NCI-H128 (cell line): ENCODE results near the gene PPIF.

Experiments used
- DNase-seq: peaks from one replicate; lab custom pipeline; 2025; ENCODE audit not compliant: unreplicated experiment; lab: John Stamatoyannopoulos, UW

PPIF gene

DNA sequence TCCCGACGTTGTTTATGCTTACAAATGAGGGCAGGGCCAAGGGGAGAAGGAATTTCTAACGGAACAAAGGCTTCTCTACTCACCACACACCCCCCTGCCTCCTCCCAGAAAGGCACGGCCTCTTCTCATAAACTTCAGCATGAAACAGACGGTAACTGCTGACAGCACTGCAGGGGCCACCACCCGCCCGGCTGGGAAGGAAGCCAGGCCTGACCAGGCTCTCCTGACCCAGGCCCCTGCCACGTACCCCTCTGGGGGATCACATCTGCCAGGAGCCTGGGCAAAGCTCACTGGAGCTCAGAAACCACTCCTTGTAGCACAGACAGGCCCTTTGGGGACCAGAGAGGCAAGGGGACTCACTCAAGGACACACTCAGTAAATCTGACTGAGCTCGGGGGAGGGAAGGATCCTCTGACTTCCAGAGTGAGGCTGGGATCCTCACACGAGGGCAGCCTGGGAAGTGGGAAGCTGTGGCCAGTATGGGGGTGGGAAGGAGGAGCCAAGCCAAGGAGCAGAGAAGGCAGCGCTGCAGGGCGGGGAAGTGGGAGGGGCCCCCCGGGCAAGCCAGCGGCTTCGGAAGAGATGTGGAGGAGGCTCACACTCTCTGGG lies 52.1 kb downstream of the PPIF start:
- no peak for DNase-seq

- no peak for DNase-seq
Observed at GRCh38 chr10:79400146-79401004, 53.1 kb downstream of the PPIF start.

DNA sequence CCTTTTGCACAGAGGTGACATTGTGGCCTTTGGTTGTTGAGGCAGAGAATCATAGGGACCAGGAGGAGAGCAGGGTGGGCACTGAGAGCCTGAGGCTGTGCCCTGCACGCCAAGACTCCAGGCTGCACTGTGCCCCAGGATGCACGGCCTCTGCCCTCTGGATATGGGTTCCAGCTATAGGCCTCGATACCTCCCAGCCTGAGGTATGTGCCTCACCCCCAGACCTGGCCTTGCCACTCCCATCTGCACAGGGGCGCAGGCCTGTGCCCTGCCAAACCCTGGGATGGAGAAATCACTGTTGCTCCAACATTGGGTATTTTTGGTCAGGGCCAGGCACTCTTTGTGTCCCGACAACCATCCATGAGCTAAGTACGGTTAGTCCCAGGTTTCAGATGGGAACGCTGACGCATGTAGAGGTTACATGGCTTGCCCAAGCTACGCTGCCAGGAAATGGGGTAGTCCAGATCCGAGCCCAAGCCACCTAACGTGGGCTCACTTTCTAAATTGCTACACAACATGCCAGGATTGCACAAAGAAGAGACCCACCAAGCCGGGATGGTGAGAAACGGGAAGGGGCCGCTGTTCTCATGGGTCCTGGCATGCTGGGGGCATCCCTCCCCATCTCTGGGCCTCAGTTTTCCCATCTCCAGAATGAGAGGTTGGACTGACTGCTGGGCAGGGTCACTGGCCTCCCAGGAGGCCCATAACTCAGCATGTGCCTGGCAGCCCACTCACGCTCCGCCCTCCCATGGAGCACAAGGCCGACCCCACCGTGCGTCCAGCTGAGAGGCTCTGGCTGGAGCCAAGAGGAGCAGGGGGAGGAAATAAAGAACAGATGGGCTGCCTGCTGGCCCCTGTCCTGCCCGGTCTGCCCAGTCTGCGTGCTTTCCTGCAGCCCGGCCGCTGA lies 54.0 kb downstream of the PPIF start:
- no peak for DNase-seq

GRCh38 chr10:79402625-79402946 lies 55.3 kb downstream of the PPIF start:
- DNase-seq: no peak

GRCh38 chr10:79402951-79403350 lies 55.7 kb downstream of the PPIF start:
- DNase-seq: no peak

GRCh38 chr10:79403441-79404230 lies 56.4 kb downstream of the PPIF start:
- no peak for DNase-seq

DNA sequence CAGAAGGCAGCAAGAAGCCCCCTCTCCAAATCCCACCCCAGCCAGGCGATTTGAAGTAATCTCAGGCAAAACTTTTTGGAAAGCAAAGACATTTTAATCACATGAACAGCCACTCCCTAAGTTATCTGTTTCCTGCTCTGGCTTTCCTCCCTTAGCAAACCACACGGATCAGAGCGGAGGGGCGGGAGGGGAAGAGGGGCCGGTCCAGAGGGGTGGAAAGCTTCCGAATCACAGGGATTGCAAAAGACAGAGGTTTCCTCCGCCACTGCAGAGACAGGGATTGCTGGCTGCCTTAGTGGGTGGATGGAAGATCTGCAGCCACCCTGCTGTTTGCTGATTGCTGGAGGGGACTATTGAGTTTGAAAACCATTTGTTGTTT lies 57.0 kb downstream of the PPIF start:
- no peak for DNase-seq

GRCh38 chr10:79404690-79405131 lies 57.4 kb downstream of the PPIF start:
- no peak for DNase-seq
